GM12878 (cell line): ENCODE results near the gene FAF1. TPM values are rescaled to one million over a fixed set of nuclear protein-coding genes. Genes with fewer than 3 reads are reported as not detected.

ENCODE experiments used
- ATAC-seq: fragments of 200-7000 bp; cut with Tn5 transposase; 3 replicates; pipeline ENCODE4 v1.9.1; 2020; ENCODE audit warnings: mild to moderate bottlenecking, moderate library complexity
- BruUV-seq: library from RNA; stranded (reverse); fragments of 400-500 nt; replicated peaks from 2 replicates; lab custom pipeline; 2021; lab: Mats Ljungman, UMichigan
- CTCF ChIA-PET: fragments of 300-600 bp; sonication (Branson Sonifier 250); formaldehyde crosslinking; extraction: SDS; loops from one replicate; lab custom pipeline; 2021; ENCODE audit warnings: inconsistent platforms; lab: Yijun Ruan, JAX
- POLR2A ChIA-PET: fragments of 350-600 bp; formaldehyde crosslinking; extraction: SDS; loops from one replicate; lab custom pipeline; 2021; ENCODE audit warnings: inconsistent platforms; lab: Charles Lee
- RAD21 ChIA-PET: fragments of 300-600 bp; sonication (Branson Sonifier 250); formaldehyde crosslinking; loops from one replicate; lab custom pipeline; 2023; ENCODE audit warnings: antibody characterized with exemption; ENCODE audit not compliant: unreplicated experiment; lab: Charles Lee
- SMC1A ChIA-PET: fragments of 300-600 bp; sonication (Branson Sonifier 250); formaldehyde crosslinking; loops from one replicate; lab custom pipeline; 2023; ENCODE audit not compliant: unreplicated experiment, uncharacterized antibody; lab: Charles Lee
- DNase-seq: peaks from one replicate; pipeline ENCODE4 v3.0.0-alpha.2; 2011; ENCODE audit warnings: low read depth, low spot score
- FAIRE-seq: peaks from 3 replicates; lab custom pipeline; 2011; peaks lifted over from hg19 to GRCh38; lab: Jason Lieb, UNC
- H2AFZ ChIP-seq: 2 replicates; pipeline ENCODE4 v1.6.0; 2011; ENCODE audit warnings: low read depth, low read length, control low read depth; ENCODE audit not compliant: control insufficient read depth
- H3K27ac ChIP-seq: 2 replicates; pipeline ENCODE4 v1.5.1; 2011; ENCODE audit warnings: control low read depth; ENCODE audit not compliant: control insufficient read depth, insufficient read depth
- H3K27me3 ChIP-seq, 2 experiments: replicated peaks in 1 of 2; 2 replicates each; pipeline versions ENCODE4 v1.6.0 to v1.6.1; 2011; ENCODE audit warnings: low read length in 1 of 2; ENCODE audit not compliant: control insufficient read depth in 2 of 2, insufficient read depth in 2 of 2
- H3K36me3 ChIP-seq, 2 experiments: 2 replicates each; pipeline ENCODE4 v1.5.1; 2011; ENCODE audit warnings: low read length in 1 of 2; ENCODE audit not compliant: control insufficient read depth in 2 of 2, insufficient read depth in 2 of 2
- H3K4me1 ChIP-seq: 2 replicates; pipeline ENCODE4 v1.6.1; 2011; ENCODE audit warnings: mild to moderate bottlenecking, low read length, moderate library complexity, mixed read lengths; ENCODE audit not compliant: control insufficient read depth, insufficient read depth
- H3K4me2 ChIP-seq: 2 replicates; pipeline ENCODE4 v1.6.0; 2011; ENCODE audit warnings: control low read depth; ENCODE audit not compliant: control insufficient read depth, insufficient read depth
- H3K4me3 ChIP-seq: fragments of 200-600 bp; sonication (generic); 2 replicates; pipeline ENCODE4 v1.5.1; 2016
- H3K79me2 ChIP-seq: 2 replicates; pipeline ENCODE4 v1.6.0; 2011; ENCODE audit warnings: low read length; ENCODE audit not compliant: control insufficient read depth, insufficient read depth
- H3K9ac ChIP-seq: 2 replicates; pipeline ENCODE4 v1.8.0; 2011; ENCODE audit warnings: low read length, control low read depth, mixed read lengths; ENCODE audit not compliant: control insufficient read depth, insufficient read depth
- H3K9me3 ChIP-seq: replicated peaks from 3 replicates; pipeline ENCODE4 v1.5.1; 2011; ENCODE audit warnings: mild to moderate bottlenecking, low read length; ENCODE audit not compliant: control insufficient read depth, insufficient read depth
- H4K20me1 ChIP-seq: 2 replicates; pipeline ENCODE4 v1.6.0; 2011; ENCODE audit not compliant: control insufficient read depth, insufficient read depth
- ATF7 ChIP-seq: fragments of 450-650 bp; IDR thresholded peaks from 2 replicates; pipeline ENCODE4 v1.6.1; 2016; ENCODE audit warnings: low read depth, mild to moderate bottlenecking
- BCL11A ChIP-seq: IDR thresholded peaks from 2 replicates; pipeline ENCODE4 v1.6.1; 2011; ENCODE audit warnings: low read depth, low read length
- CREM ChIP-seq: IDR thresholded peaks from 2 replicates; pipeline ENCODE4 v1.6.1; 2014; ENCODE audit warnings: antibody characterized with exemption, low read depth
- EED ChIP-seq: sonication (generic); IDR thresholded peaks from 2 replicates; pipeline ENCODE4 v1.6.1; 2016; ENCODE audit warnings: antibody characterized with exemption, low read depth
- EZH2 ChIP-seq: IDR thresholded peaks from 2 replicates; pipeline ENCODE4 v1.6.1; 2012; ENCODE audit warnings: low read depth, mild to moderate bottlenecking, control low read depth, inconsistent platforms, low read length, borderline replicate concordance; ENCODE audit not compliant: control insufficient read depth
- GABPA ChIP-seq: IDR thresholded peaks from 2 replicates; pipeline ENCODE4 v1.6.1; 2014; ENCODE audit warnings: antibody characterized with exemption, low read depth, mild to moderate bottlenecking, inconsistent platforms
- NKRF ChIP-seq: fragments of 450-650 bp; conservative IDR thresholded peaks from 2 replicates; pipeline ENCODE4 v1.6.1; 2017; ENCODE audit warnings: mild to moderate bottlenecking, moderate library complexity
- NR2C2 ChIP-seq: IDR thresholded peaks from 2 replicates; pipeline ENCODE4 v1.6.1; 2011; ENCODE audit warnings: borderline replicate concordance, low read depth; ENCODE audit not compliant: control insufficient read depth, insufficient read length
- NRF1 ChIP-seq: conservative IDR thresholded peaks from 2 replicates; pipeline ENCODE4 v1.6.1; 2011; ENCODE audit warnings: mild to moderate bottlenecking, low read depth, low read length, improper control_type of control experiment
- SP1 ChIP-seq: IDR thresholded peaks from one replicate; pipeline ENCODE4 v1.6.1; 2011; ENCODE audit warnings: low read depth, low read length
- TAF1 ChIP-seq: IDR thresholded peaks from 2 replicates; pipeline ENCODE4 v1.6.1; 2011; ENCODE audit warnings: mild to moderate bottlenecking, low read depth, low read length, borderline replicate concordance
- TBL1XR1 ChIP-seq: IDR thresholded peaks from 2 replicates; pipeline ENCODE4 v1.6.1; 2012; ENCODE audit warnings: low read depth, low read length, improper control_type of control experiment
- TCF12 ChIP-seq: IDR thresholded peaks from 2 replicates; pipeline ENCODE4 v1.6.1; 2011; ENCODE audit warnings: low read depth, mild to moderate bottlenecking, low read length
- WRNIP1 ChIP-seq: IDR thresholded peaks from 2 replicates; pipeline ENCODE4 v1.6.1; 2011; ENCODE audit warnings: low read depth, low read length, improper control_type of control experiment, borderline replicate concordance
- YY1 ChIP-seq: IDR thresholded peaks from 2 replicates; pipeline ENCODE4 v1.6.1; 2011; ENCODE audit warnings: low read depth, mild to moderate bottlenecking, low read length
- ZNF24 ChIP-seq: fragments of 450-650 bp; IDR thresholded peaks from 2 replicates; pipeline ENCODE4 v1.6.1; 2017; ENCODE audit warnings: antibody characterized with exemption, mild to moderate bottlenecking
- WGBS: methylation state at CpG from one replicate; pipeline ENCODE4 v1.1.6; 2016; ENCODE audit warnings: low lambda C conversion rate; ENCODE audit not compliant: insufficient replicate concordance, insufficient coverage; ENCODE audit errors: missing lambda C conversion rate; 5-methylcytosine and 5-hydroxymethylcytosine counted together
- in situ Hi-C: fragments of 300-500 bp; cut with MboI; formaldehyde crosslinking; loops from 9 replicates; pipeline ENCODE4 v1.14.3; 2018; ENCODE audit warnings: mixed read lengths
- intact Hi-C: fragments of 100-400 bp; cut with micrococcal nuclease; formaldehyde crosslinking; loops from one replicate; pipeline ENCODE4 v1.14.2; 2022; ENCODE audit not compliant: unreplicated experiment
- polyA plus RNA-seq, 11 experiments: library from polyadenylated mRNA; depleted of rRNA in 4 of 11; unstranded in 6 of 11; stranded (reverse) in 5 of 11; fragments of >200 nt; fragmentation: Nextera tagmentation in 4 of 11; fragmentation: Illumina TruSeq in 1 of 11; extraction: Ambion mirVana in 4 of 11; extraction: Trizol in 1 of 11; gene quantifications; 1 replicate in 1 of 11; 2 replicates in 10 of 11; pipeline versions ENCODE4 v1.2.1 to v1.2.3, GENCODE V29; 2011 to 2016; ENCODE audit warnings: inconsistent platforms in 2 of 11, missing spikeins in 2 of 11, low read depth in 1 of 11
- total RNA-seq, 4 experiments: library from RNA; depleted of rRNA in 3 of 4; stranded (reverse); fragments of >200 nt in 3 of 4; fragmentation: Illumina TruSeq in 1 of 4; extraction: Trizol in 1 of 4; gene quantifications; 2 replicates each; pipeline versions ENCODE4 v1.2.1 to v1.2.3, GENCODE V29; 2013 to 2021
- TF ChIP-seq, protein P1 (sequence below): fragments of 150-350 bp; IDR thresholded peaks from 2 replicates; pipeline ENCODE4 v1.6.1; 2016; ENCODE audit warnings: low read depth, low read length
- TF ChIP-seq, protein P2 (sequence below): fragments of 450-650 bp; IDR thresholded peaks from 2 replicates; pipeline ENCODE4 v1.6.1; 2016; ENCODE audit warnings: mild to moderate bottlenecking

FAF1 gene
- total and polyA plus RNA-seq, 10 of the 15 experiments (the other 5 are each of a cell fraction or from before 2014, with no cell fraction given) = 8.6 to 54.5 (median 23.7) TPM

DNA sequence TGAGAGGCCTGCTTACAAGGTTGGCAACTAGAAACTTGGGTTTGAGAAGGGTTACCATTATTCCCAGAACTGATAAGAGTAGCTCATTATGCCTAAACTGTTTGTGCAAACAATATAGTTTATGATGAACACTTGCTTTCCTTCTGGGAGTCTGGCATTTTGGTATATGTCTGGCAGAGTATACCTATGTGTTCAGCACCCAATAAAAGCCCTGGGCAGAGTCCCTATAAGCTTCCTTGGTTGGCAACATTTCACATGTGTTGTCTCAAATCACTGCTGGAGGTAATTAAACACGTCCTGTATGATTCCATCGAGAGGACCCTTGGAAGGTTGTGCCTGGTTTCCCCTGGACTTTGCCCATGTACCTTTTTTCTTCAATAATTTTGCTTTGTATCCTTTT is 497.1 kb downstream of the FAF1 start (continued):
- no peak for TF ChIP-seq EED
- no peak for TF ChIP-seq WRNIP1
- TF ChIP-seq CREM = no peak
- no peak for TF ChIP-seq SP1
- TF ChIP-seq GABPA = no peak
- no peak for TF ChIP-seq EZH2

DNA sequence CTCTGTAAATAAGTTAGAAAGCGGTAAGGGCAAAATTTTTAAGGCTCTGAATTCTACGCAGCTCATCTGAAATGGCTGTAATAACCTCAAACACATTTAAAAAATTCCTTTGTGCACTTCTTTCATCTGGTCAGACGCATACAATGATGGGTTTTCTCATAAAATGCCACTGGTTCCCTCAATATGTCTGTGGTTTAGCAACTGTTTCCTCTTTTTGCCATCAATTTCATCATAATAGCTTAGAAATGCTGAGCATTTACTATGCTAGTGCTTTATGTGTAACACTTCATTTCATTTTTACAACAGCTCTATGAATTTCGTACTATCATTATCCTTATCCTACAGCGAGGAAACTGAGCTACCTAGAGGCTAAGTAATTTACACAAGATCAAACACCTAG is 501.6 kb downstream of the FAF1 start:
- intact Hi-C loops = no loop called here
- no peak for TF ChIP-seq NKRF
- no peak for TF ChIP-seq TCF12
- no peak for TF ChIP-seq ATF7
- no peak for TF ChIP-seq TBL1XR1
- no peak for TF ChIP-seq TAF1
- no peak for TF ChIP-seq ZNF24
- no peak for TF ChIP-seq YY1
- TF ChIP-seq EZH2 = no peak
- TF ChIP-seq, protein P1, sequence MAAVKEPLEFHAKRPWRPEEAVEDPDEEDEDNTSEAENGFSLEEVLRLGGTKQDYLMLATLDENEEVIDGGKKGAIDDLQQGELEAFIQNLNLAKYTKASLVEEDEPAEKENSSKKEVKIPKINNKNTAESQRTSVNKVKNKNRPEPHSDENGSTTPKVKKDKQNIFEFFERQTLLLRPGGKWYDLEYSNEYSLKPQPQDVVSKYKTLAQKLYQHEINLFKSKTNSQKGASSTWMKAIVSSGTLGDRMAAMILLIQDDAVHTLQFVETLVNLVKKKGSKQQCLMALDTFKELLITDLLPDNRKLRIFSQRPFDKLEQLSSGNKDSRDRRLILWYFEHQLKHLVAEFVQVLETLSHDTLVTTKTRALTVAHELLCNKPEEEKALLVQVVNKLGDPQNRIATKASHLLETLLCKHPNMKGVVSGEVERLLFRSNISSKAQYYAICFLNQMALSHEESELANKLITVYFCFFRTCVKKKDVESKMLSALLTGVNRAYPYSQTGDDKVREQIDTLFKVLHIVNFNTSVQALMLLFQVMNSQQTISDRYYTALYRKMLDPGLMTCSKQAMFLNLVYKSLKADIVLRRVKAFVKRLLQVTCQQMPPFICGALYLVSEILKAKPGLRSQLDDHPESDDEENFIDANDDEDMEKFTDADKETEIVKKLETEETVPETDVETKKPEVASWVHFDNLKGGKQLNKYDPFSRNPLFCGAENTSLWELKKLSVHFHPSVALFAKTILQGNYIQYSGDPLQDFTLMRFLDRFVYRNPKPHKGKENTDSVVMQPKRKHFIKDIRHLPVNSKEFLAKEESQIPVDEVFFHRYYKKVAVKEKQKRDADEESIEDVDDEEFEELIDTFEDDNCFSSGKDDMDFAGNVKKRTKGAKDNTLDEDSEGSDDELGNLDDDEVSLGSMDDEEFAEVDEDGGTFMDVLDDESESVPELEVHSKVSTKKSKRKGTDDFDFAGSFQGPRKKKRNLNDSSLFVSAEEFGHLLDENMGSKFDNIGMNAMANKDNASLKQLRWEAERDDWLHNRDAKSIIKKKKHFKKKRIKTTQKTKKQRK = no peak
- TF ChIP-seq NR2C2 = no peak
- TF ChIP-seq, protein P2, sequence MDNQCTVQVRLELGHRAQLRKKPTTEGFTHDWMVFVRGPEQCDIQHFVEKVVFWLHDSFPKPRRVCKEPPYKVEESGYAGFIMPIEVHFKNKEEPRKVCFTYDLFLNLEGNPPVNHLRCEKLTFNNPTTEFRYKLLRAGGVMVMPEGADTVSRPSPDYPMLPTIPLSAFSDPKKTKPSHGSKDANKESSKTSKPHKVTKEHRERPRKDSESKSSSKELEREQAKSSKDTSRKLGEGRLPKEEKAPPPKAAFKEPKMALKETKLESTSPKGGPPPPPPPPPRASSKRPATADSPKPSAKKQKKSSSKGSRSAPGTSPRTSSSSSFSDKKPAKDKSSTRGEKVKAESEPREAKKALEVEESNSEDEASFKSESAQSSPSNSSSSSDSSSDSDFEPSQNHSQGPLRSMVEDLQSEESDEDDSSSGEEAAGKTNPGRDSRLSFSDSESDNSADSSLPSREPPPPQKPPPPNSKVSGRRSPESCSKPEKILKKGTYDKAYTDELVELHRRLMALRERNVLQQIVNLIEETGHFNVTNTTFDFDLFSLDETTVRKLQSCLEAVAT = no peak
- no peak for TF ChIP-seq BCL11A
- no peak for TF ChIP-seq NRF1

More for the DNA sequence above, 501.6 kb downstream of the FAF1 start:
- no peak overlapping the region for H3K4me2 ChIP-seq
- DNase-seq (no peak), FAIRE-seq (no peak), ATAC-seq (no peak)
- no peaks in the 10 kb centered on the region for H3K79me2 ChIP-seq
- H3K27ac ChIP-seq = no peak overlapping the region
- RAD21 ChIA-PET = interaction anchor here (0.6 kb wide), 1 partner anchor 162 kb away, joined by 3 read pairs; no protein-coding TSS in a partner anchor
- 99% methylated on average over 5 of the region's 5 CpGs for WGBS
- CTCF ChIA-PET = interaction anchor here (0.6 to 1.6 kb wide), 2 partner anchors 10 to 147 kb away, joined by 3 to 4 read pairs; no protein-coding TSS in a partner anchor
- SMC1A ChIA-PET = interaction anchor here (0.6 to 1.9 kb wide), 5 partner anchors 8 to 247 kb away, joined by 3 to 7 read pairs (median 3); no protein-coding TSS in a partner anchor
- no TSS peak for BruUV-seq
- no peak overlapping the region for H3K9ac ChIP-seq
- H2AFZ ChIP-seq = no peak overlapping the region
- POLR2A ChIA-PET = interaction anchor here (0.7 kb wide), 1 partner anchor 43 kb away, joined by 5 read pairs; no protein-coding TSS in a partner anchor
- no peak overlapping the region for H3K4me3 ChIP-seq
- H3K27me3 ChIP-seq = no peaks in the 10 kb centered on the region
- H4K20me1 ChIP-seq = no peaks in the 10 kb centered on the region
- H3K9me3 ChIP-seq = no peaks in the 10 kb centered on the region
- no peaks in the 10 kb centered on the region for H3K4me1 ChIP-seq
- no peaks in the 10 kb centered on the region for H3K36me3 ChIP-seq
- in situ Hi-C loops = no loop called here
